ENCODE results near the gene GPR17.

The GPR17 gene

DNA sequence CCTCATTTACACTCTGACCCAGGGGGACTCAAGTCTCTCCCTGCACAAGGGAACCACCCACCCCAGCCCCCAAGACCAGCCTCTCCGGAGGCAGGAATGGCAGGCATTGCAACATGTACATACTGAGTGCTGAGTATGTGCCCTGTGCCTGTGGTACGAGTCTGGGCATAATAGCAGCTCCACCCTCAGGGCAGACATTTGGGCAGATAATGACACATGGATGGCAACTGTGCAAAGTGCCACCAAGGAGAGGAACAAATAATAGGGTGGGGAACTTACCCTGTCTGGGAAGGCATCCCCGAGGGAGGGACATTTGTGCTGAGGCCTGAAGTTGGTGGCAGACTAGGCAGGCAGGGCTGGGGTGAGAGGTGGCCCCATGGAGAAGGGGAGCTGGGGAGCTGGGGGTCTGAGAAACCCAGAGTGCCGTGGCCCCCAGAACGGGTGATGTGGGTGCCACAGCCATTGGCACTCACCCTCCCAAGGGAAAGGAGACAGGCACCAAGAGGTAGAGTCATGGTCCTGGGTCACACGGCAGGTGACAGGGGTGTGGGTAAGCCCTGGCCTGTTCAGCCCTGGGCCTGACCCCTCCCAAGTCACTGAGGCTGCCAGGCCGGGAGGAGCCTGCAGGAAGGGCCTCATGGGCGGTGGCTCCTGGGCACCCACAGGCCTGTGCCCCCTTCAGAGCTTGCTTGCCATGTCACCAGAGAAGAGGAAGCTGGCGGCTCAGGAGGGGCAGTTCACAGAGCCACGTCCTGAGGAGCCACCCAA, 15.7 kb upstream of the GPR17 start:
- no peak for DNase-seq (ENCODE audit: low read depth)

DNA sequence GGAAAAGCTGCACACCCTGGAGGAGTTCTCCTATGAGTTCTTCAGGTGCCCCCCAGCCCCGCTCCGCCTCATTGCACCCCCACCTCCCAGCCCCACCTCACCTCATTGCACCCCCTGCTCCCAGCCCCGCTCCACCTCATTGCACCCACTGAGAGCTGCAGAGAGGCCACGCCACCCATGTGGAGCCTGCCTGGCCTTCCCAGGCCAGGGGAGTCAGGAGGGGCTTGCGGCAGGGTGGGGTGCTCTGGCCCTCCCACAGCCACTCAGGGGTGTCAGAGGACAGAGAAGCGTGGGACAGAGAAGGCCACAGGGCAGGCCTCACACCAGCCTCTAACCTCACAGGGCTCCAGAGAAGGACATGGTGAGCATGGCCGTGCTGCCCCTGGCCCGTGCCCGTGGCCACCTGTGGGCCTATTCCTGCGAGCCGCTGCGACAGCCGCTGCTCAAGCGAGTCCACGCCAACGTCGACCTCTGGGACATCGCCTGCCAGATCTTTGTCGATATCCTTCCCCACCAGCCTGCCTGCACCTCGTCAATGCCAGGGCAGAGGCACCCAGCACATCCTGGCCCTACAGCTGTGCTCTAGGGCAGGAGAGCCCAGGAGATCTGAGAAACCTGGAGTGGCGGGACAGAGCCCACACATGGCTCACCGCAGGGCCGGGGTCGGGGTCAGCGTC, 15.0 kb upstream of the GPR17 start:
- no peak for DNase-seq (ENCODE audit: low read depth)

- no peak for DNase-seq (ENCODE audit: low read depth)
These were observed 14.4 kb upstream of the GPR17 start for GRCh38 chr2:127631541-127631996.

DNA sequence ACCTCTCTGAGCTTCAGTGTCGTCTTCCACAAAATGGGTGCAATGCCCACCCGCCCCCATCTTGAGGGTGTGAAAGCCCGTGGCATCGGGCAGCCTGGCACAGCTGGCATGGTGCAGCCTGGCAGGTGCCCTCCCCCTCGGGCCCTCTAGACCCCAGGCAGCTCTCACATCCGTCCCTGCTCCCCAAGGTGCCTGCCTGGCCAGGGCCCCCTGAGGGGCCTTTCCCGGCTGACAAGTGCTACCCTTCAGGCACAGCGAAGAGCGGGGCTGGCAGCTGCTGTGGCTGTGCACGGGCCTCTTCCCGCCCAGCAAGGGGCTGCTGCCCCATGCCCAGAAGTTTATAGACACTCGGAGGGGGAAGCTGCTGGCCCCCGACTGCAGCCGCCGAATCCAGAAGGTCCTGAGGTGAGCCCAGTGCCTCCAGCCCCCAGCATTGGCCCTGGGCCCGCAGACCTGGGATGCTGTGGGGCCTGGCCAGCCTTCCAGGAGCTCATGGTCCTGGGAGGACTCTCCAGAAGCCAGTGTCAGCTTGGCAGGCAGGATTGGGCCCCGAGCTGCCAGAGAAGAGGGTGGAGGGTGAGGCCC, 13.9 kb upstream of the GPR17 start:
- no peak for DNase-seq (ENCODE audit: low read depth)

- DNase-seq (ENCODE audit: low read depth), result no peak
These were observed 13.1 kb upstream of the GPR17 start for GRCh38 chr2:127632592-127633489.

DNA sequence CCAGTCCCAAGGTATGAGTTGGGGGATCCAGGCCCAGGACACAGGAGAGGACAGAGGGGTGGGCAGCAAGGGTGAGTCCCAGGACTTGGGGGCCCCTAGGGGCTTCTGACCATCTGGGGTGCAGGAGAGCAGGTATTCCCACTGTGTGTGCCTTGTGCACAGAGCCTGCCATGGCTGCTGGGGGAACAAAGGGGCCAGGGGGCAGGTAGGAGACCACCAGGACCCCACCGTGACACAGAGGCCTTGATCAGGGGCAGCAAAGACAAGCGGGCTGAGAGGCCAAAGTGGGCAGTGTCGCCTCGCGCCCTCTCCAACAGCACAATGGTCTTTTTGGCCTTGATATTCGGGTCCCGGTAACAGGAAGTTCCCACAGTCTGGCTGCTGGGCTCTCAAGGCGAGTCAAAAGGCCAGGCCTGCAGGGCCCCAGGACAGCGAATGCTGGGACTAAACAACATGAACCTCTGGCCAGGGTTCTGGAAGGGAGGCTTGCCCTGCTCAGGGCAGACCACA, 12.3 kb upstream of the GPR17 start:
- no peak for DNase-seq (ENCODE audit: low read depth)

DNA sequence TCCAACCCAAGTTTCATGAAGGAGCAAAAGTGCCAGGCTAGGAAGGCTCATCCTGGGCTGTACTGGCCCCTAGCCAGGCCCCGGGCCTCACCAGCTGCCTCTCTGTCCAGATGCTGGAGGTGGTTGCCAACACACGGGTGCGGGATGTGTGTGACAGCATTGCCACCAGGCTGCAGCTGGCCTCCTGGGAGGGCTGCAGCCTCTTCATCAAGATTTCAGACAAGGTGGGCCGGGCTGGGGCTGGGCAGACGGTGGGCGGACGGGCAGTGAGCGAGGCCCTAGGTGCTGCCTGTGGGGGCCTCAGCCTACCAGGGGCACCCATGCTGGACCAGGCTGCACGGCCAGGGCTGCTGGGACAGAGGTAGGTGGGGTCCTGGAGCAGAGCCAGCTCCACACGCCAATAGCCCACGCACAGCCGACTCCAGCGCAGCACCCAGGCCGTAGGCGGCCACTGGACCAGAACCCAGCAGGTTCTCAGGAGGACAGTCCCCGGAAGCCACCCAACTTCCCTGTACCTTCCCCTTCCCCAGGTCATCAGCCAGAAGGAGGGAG, 11.8 kb upstream of the GPR17 start:
- DNase-seq (ENCODE audit: low read depth), result no peak

DNA sequence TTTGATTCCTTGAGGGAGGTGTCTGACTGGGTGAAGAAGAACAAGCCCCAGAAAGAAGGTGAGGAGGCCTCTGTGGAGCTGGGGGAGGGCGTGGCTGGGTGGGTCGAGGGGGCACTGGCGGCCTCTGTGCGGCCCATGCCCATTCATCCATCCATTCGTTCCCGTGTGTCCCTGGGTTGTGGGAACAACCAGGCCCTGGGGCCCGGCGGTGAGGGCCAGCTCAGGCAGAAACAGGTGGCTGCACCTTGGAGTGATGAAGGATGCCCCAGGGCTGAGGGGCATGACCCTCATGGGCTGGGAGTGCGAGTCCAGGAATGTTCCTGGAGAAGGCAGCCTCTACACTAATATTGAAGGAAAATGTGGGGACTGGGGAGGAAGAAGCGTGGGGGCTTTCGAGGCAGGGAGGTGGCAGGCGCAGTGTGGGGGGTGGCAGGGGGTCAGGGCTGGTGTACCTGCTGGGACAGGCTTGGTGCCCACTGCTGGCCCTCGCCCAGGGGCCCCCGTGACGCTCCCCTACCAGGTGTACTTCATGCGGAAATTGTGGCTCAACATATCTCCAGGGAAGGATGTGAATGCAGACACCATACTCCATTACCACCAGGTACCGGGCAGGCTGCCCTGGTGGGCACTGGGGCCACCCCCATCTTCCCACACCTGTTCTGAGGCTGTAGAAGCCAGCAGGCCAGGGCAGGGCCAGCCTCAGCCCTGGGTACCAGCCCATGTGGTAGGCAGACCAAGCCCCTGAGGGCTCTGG, 11.2 kb upstream of the GPR17 start:
- DNase-seq (ENCODE audit: low read depth), result no peak

- DNase-seq (ENCODE audit: low read depth), result no peak
These were observed 10.3 kb upstream of the GPR17 start for GRCh38 chr2:127635380-127636237.

DNA sequence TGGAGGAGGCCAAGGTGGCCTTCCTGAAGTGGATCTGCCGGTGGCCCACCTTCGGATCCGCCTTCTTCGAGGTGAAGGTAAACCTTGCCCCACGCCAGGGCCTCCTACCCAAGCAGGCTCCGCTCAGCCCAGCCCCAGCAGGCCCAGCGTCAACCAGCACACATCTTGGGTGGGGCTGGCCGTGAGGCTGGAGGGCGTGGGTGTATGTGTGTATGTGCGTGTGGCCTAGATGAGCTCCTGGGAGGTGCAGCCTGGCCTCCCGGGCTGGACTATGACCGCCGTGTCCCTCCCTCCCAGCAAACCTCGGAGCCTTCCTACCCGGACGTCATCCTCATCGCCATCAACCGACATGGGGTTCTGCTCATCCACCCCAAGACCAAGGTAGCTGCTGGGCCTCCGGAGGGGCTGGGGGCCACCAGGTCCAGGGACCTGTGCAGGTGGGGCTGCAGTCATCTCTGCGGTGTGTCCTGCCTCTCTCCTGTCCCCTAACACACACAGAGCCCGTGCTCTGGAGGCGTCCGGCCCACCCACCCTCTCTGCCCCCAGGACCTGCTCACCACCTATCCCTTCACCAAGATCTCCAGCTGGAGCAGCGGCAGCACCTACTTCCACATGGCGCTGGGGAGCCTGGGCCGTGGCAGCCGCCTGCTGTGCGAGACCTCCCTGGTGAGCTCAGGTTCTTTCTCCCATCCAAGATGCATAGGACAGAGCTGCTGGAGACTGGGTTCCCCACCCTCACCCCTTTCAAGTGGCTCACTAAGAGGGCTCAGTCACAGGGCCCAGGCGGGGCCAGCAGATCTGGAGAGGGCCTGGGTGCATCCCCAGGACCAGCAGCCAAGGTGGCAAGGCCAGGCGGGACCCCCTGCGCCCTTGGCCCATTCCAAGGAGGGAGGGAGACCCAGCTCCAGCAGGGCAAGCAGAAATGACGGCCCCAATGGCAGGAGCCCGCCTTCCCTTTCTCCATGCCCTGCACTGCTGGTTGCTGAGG, 9.4 kb upstream of the GPR17 start:
- DNase-seq (ENCODE audit: low read depth), result no peak

- no peak for DNase-seq (ENCODE audit: low read depth)
These were observed 8.7 kb upstream of the GPR17 start for GRCh38 chr2:127637236-127637630.

DNA sequence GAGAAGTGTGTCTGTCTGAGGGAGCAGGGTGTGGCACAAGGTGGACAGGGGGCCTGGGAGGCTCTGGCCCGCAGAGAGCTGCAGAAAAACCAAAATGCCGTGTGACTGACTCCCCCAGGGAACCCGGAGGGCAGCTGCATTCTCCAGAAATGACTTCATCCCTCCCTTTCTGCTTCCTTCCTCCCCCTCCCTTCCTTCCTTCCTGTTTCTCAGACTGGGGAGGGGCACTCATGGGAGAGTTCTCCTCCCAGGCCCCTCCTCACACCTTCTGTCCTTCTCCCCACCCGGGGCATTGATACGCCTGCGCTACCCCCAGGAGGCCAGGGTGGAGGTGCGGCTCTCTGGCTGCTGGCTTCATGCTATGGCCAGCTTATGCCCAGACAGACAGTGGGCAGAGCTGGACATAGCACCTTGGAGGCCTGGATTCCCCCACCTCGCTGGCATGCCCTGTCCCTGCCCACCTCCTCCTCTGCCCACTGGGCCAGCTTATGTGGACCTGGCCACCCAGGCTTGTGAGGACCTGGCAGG, 8.2 kb upstream of the GPR17 start:
- DNase-seq (ENCODE audit: low read depth), result no peak

DNA sequence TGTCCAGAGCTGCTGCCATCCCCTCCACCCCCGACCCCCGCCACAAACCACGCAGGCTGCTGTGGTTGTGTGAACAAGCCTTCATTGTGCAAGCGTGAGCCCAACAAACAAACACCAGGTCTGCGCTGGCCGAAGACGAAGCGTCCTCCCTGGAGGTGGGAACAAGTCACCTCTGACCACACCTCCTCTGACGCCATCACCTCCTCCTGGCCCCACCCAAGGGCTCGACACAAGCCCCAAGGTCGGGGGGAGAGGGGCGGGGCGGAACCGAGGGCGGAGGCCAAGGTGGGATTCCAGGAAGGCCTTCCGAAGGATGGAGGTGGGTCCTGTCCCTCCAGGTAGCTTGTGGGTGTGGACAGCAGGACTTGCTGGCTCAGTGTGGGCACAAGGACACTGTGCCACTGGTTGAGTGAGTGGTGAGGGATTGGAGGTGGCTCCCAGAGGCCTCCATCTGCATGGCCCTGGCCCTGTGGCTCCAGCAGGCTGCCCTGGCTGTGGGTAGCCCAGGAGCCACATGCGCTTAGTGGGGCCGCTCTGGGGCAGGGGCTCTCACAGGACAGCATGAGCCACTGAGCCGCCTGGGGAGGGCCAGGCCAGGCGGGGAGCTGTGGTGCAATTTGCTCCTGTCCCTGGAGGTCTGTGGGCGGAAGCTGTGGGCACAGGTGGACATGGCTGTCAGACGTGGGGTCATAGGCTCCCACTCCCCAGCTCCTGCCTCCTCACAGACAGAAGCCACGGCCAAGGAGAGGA, 7.4 kb upstream of the GPR17 start:
- DNase-seq (ENCODE audit: low read depth), result no peak

DNA sequence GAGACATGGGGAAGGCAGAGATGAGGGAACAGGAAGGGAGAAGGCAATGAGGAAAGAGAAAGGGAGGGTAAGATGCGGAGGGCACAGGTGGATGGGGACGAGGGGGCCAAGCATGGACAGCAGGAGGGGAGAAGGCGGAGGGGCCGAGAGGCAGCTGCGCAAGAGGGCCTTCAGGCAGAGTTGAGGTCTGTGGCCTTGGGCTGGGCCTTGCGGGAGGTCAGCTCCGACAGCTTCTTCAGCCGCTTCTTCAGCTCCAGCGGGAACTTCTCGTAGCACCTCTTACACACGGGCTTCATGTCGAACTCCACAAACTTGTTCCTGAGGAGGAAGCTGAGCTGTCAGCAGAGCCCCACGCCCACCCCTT, 6.9 kb upstream of the GPR17 start:
- no peak for DNase-seq (ENCODE audit: low read depth)

GRCh38 chr2:127640082-127641072, 5.6 kb upstream of the GPR17 start:
- DNase-seq (ENCODE audit: low read depth), result no peak

GRCh38 chr2:127641133-127641532, 4.8 kb upstream of the GPR17 start:
- no peak for DNase-seq (ENCODE audit: low read depth)
